IMR-90 (cell line): ENCODE data around the gene RPN1. TPM values are rescaled to one million over a fixed set of nuclear protein-coding genes. Genes with fewer than 3 reads are reported as not detected.

ENCODE experiments used
- ATAC-seq: fragments of 200-7000 bp; cut with Tn5 transposase; 2 replicates; pipeline ENCODE4 v1.9.1; 2020; ENCODE audit warnings: low read depth, mild to moderate bottlenecking, moderate library complexity
- BruUV-seq: library from RNA; stranded (reverse); fragments of 400-500 nt; replicated peaks from 2 replicates; lab custom pipeline; 2021; lab: Mats Ljungman, UMichigan
- CTCF ChIA-PET: fragments of 300-600 bp; formaldehyde crosslinking; extraction: SDS; loops from one replicate; lab custom pipeline; 2021; ENCODE audit warnings: antibody characterized with exemption; lab: Yijun Ruan, JAX
- POLR2A ChIA-PET: fragments of 300-600 bp; sonication (Branson Sonifier 250); formaldehyde crosslinking; loops from one replicate; lab custom pipeline; 2022; ENCODE audit warnings: antibody characterized with exemption; ENCODE audit not compliant: unreplicated experiment; lab: Charles Lee
- DNase-seq: peaks from one replicate; pipeline ENCODE4 v3.0.0; 2013
- H2AFZ ChIP-seq: replicated peaks from 2 replicates; pipeline ENCODE3; 2013; ENCODE audit warnings: low read length, mild to moderate bottlenecking; ENCODE audit not compliant: poor library complexity
- H2AK5ac ChIP-seq: 2 replicates; pipeline ENCODE4 v1.6.1; 2013; ENCODE audit warnings: low read depth, low read length, inconsistent platforms
- H2AK9ac ChIP-seq: replicated peaks from 2 replicates; pipeline ENCODE3; 2013; ENCODE audit warnings: mild to moderate bottlenecking, low read depth, low read length, moderate library complexity; ENCODE audit not compliant: poor library complexity
- H2BK120ac ChIP-seq: 2 replicates; pipeline ENCODE4 v1.6.1; 2013; ENCODE audit warnings: low read depth, low read length, inconsistent platforms
- H2BK15ac ChIP-seq: 3 replicates; pipeline ENCODE4 v1.6.1; 2013; ENCODE audit warnings: low read depth, low read length, inconsistent platforms
- H2BK20ac ChIP-seq: 2 replicates; pipeline ENCODE4 v1.6.1; 2013; ENCODE audit warnings: low read depth, mild to moderate bottlenecking, inconsistent platforms, low read length, moderate library complexity
- H2BK5ac ChIP-seq: 2 replicates; pipeline ENCODE4 v1.6.1; 2013; ENCODE audit warnings: mild to moderate bottlenecking, low read depth, low read length, inconsistent platforms; ENCODE audit not compliant: poor library complexity, severe bottlenecking
- H3K14ac ChIP-seq: replicated peaks from 2 replicates; pipeline ENCODE4 v1.6.1; 2013; ENCODE audit warnings: low read depth, low read length, inconsistent platforms
- H3K18ac ChIP-seq: 2 replicates; pipeline ENCODE4 v1.6.1; 2013; ENCODE audit warnings: low read depth, low read length, control low read depth
- H3K23ac ChIP-seq: 2 replicates; pipeline ENCODE4 v1.6.1; 2013; ENCODE audit warnings: low read depth, low read length, inconsistent platforms
- H3K27ac ChIP-seq: 2 replicates; pipeline ENCODE4 v1.5.1; 2013; ENCODE audit warnings: mild to moderate bottlenecking, control low read depth, low read length; ENCODE audit not compliant: insufficient read depth
- H3K27me3 ChIP-seq: 2 replicates; pipeline ENCODE4 v1.6.1; 2013; ENCODE audit warnings: low read length; ENCODE audit not compliant: control insufficient read depth, insufficient read depth
- H3K36me3 ChIP-seq: 2 replicates; pipeline ENCODE4 v1.6.1; 2013; ENCODE audit warnings: low read length, mixed read lengths; ENCODE audit not compliant: control insufficient read depth, insufficient read depth
- H3K4ac ChIP-seq: 2 replicates; pipeline ENCODE4 v1.6.1; 2013; ENCODE audit warnings: low read depth, low read length, inconsistent platforms
- H3K4me1 ChIP-seq: 2 replicates; pipeline ENCODE4 v1.6.1; 2013; ENCODE audit warnings: low read length, mixed read lengths; ENCODE audit not compliant: control insufficient read depth, insufficient read depth
- H3K4me2 ChIP-seq: 2 replicates; pipeline ENCODE4 v1.6.1; 2013; ENCODE audit warnings: low read depth, mild to moderate bottlenecking, control low read depth, low read length, moderate library complexity
- H3K4me3 ChIP-seq: 2 replicates; pipeline ENCODE4 v1.5.1; 2013; ENCODE audit warnings: low read depth, mild to moderate bottlenecking, control low read depth, low read length, moderate library complexity; ENCODE audit not compliant: insufficient read depth
- H3K56ac ChIP-seq: 2 replicates; pipeline ENCODE4 v1.6.1; 2013; ENCODE audit warnings: low read length, inconsistent platforms; ENCODE audit not compliant: insufficient read depth; ENCODE audit errors: extremely low read depth
- H3K79me1 ChIP-seq, 2 experiments: 2 replicates each; pipeline ENCODE4 v1.6.1; 2013; ENCODE audit warnings: low read length in 2 of 2, inconsistent platforms in 1 of 2, low read depth in 1 of 2
- H3K9ac ChIP-seq: 2 replicates; pipeline ENCODE4 v1.6.1; 2013; ENCODE audit warnings: low read depth, low read length, control low read depth
- H3K9me1 ChIP-seq: 2 replicates; pipeline ENCODE4 v1.6.1; 2013; ENCODE audit warnings: low read length, inconsistent platforms; ENCODE audit not compliant: insufficient read depth
- H3K9me3 ChIP-seq: 2 replicates; pipeline ENCODE4 v1.6.1; 2013; ENCODE audit warnings: low read length; ENCODE audit not compliant: control insufficient read depth, insufficient read depth
- H4K20me1 ChIP-seq: 2 replicates; pipeline ENCODE4 v1.6.1; 2013; ENCODE audit warnings: low read length, inconsistent platforms; ENCODE audit not compliant: insufficient read depth
- H4K5ac ChIP-seq: 2 replicates; pipeline ENCODE4 v1.6.1; 2013; ENCODE audit warnings: mild to moderate bottlenecking, low read depth, low read length, control low read depth
- H4K8ac ChIP-seq, 2 experiments: 2 replicates each; pipeline ENCODE4 v1.6.1; 2013; ENCODE audit warnings: low read depth in 2 of 2, low read length in 2 of 2, control low read depth in 1 of 2, inconsistent platforms in 1 of 2
- H4K91ac ChIP-seq: 2 replicates; pipeline ENCODE4 v1.6.1; 2013; ENCODE audit warnings: low read depth, low read length, inconsistent platforms; ENCODE audit not compliant: insufficient read depth
- CEBPB ChIP-seq: IDR thresholded peaks from 2 replicates; pipeline ENCODE4 v1.6.1; 2012; ENCODE audit warnings: low read depth, low read length, improper control_type of control experiment
- CHD1 ChIP-seq: IDR thresholded peaks from 2 replicates; pipeline ENCODE4 v1.6.1; 2012; ENCODE audit warnings: low read depth, low read length, improper control_type of control experiment
- MAFK ChIP-seq: IDR thresholded peaks from 2 replicates; pipeline ENCODE4 v1.6.1; 2012; ENCODE audit warnings: low read depth, low read length, improper control_type of control experiment
- MXI1 ChIP-seq: IDR thresholded peaks from 2 replicates; pipeline ENCODE4 v1.6.1; 2012; ENCODE audit warnings: low read depth, mild to moderate bottlenecking, low read length, moderate library complexity, borderline replicate concordance
- RCOR1 ChIP-seq: IDR thresholded peaks from 2 replicates; pipeline ENCODE4 v1.6.1; 2012; ENCODE audit warnings: mild to moderate bottlenecking, low read length, improper control_type of control experiment; ENCODE audit not compliant: insufficient replicate concordance
- WGBS, 2 experiments: methylation state at CpG; one replicate each; pipeline versions ENCODE4 v1.1.5 to v1.1.7; 2013; ENCODE audit warnings: missing lambda C conversion rate in 2 of 2; ENCODE audit not compliant: insufficient read length in 1 of 2; ENCODE audit errors: extremely low coverage in 2 of 2; 5-methylcytosine and 5-hydroxymethylcytosine counted together
- dilution Hi-C: fragments of 300-500 bp; cut with HindIII; formaldehyde crosslinking; loops from one replicate; pipeline ENCODE4 v1.14.3; 2018; ENCODE audit warnings: low sequenced_read_pairs; ENCODE audit not compliant: unreplicated experiment
- in situ Hi-C: fragments of 300-500 bp; cut with MboI; formaldehyde crosslinking; loops from 3 replicates; pipeline ENCODE4 v1.14.3; 2019; ENCODE audit warnings: low sequenced_read_pairs, inconsistent platforms, mixed read lengths
- intact Hi-C: fragments of 100-400 bp; cut with micrococcal nuclease; formaldehyde crosslinking; loops from 2 replicates; pipeline ENCODE4 v1.10.0; 2022
- polyA plus RNA-seq, 3 experiments: library from polyadenylated mRNA; depleted of rRNA; stranded (reverse); fragments of >200 nt; gene quantifications; 2 replicates each; pipeline ENCODE4 v1.2.3, GENCODE V29; 2012; ENCODE audit warnings: low replicate concordance in 1 of 3
- total RNA-seq: library from RNA; depleted of rRNA; stranded (reverse); fragments of >200 nt; gene quantifications from 2 replicates; pipeline ENCODE4 v1.2.3, GENCODE V29; 2012
- TF ChIP-seq, protein P1 (sequence below): conservative IDR thresholded peaks from 2 replicates; pipeline ENCODE4 v1.5.1; 2012; ENCODE audit warnings: mild to moderate bottlenecking, low read depth, low read length, improper control_type of control experiment

RPN1 gene
- total and polyA plus RNA-seq, 2 of the 4 experiments (the other 2 are of a cell fraction): 252 to 736 TPM

DNA sequence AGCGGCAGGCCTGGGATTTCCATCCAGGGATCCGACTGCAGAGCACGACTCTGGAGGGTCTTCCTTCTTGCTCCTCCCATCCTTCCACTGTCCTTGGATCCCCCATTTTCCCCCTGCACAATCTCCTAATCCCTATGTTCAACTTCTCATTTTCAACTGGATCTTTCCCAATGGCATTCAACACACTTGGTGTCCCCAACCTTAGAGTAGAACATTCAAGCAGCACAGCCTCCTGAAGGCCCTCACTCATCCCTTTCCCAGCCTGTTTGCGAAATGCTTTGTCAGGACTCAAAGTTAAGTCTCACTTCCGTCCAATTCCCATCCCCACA is 32.3 kb downstream of the RPN1 start:
- Histone ChIP-seq H3K9me1 (peaks cover 19% of the 10 kb centered on the region), H3K9ac (peak overlapping the region; percentile 84), H3K4me1 (peaks cover 14% of the 10 kb centered on the region), H3K23ac (peak overlapping the region; percentile 11), H2BK15ac (no peak overlapping the region), H3K36me3 (peaks cover 35% of the 10 kb centered on the region), H3K9me3 (no peaks in the 10 kb centered on the region), H3K56ac (no peak overlapping the region), H3K4me2 (peak overlapping the region; percentile 95), H3K79me1 (peaks cover 27 to 69% of the 10 kb centered on the region in 2 experiments), H3K14ac (peak overlapping the region; percentile 86; the same call in 1 of the 2 replicates), H3K27me3 (no peaks in the 10 kb centered on the region), H4K8ac (peak overlapping the region; percentile 80 to 92), H2AK5ac (peak overlapping the region; percentile 77; the same call in 1 of the 2 replicates), H2AFZ (peak overlapping the region; percentile 93), H3K18ac (no peak overlapping the region), H4K20me1 (peaks cover 3% of the 10 kb centered on the region; the same call in 1 of the 2 replicates), H3K27ac (peak overlapping the region; percentile 78; the same call in 1 of the 2 replicates), H3K4me3 (peak overlapping the region; percentile 66), H4K91ac (peak overlapping the region; percentile 63), H2BK5ac (peak overlapping the region; percentile 75), H3K4ac (peak overlapping the region; percentile 68), H4K5ac (peak overlapping the region; percentile 74), H2BK120ac (no peak overlapping the region), H2BK20ac (no peak overlapping the region), H2AK9ac (peak overlapping the region; percentile 90)
- no peak for DNase-seq
- in situ Hi-C loops: no loop called here
- 0 out of 2 replicates have a peak, but pooled peaks have one; percentile 16 for TF ChIP-seq CEBPB
- TF ChIP-seq MAFK: no peak
- TF ChIP-seq, protein P1, sequence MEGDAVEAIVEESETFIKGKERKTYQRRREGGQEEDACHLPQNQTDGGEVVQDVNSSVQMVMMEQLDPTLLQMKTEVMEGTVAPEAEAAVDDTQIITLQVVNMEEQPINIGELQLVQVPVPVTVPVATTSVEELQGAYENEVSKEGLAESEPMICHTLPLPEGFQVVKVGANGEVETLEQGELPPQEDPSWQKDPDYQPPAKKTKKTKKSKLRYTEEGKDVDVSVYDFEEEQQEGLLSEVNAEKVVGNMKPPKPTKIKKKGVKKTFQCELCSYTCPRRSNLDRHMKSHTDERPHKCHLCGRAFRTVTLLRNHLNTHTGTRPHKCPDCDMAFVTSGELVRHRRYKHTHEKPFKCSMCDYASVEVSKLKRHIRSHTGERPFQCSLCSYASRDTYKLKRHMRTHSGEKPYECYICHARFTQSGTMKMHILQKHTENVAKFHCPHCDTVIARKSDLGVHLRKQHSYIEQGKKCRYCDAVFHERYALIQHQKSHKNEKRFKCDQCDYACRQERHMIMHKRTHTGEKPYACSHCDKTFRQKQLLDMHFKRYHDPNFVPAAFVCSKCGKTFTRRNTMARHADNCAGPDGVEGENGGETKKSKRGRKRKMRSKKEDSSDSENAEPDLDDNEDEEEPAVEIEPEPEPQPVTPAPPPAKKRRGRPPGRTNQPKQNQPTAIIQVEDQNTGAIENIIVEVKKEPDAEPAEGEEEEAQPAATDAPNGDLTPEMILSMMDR: no peak
- no peak for TF ChIP-seq MXI1
- TF ChIP-seq RCOR1: no peak
- no peak for TF ChIP-seq CHD1
- no peak for ATAC-seq
- dilution Hi-C loops: no loop called here
- ChIA-PET POLR2A (no interaction called here), CTCF (interaction anchor here (0.7 to 1.4 kb wide), 4 partner anchors 12 to 63 kb away, joined by 4 to 6 read pairs (median 5); no protein-coding TSS in a partner anchor)
- intact Hi-C loops: no loop called here
- WGBS, 2 experiments: 67% methylated on average over 1 of the region's 5 CpGs; no CpG with 5 or more reads in 1 of the 2 experiments
- no TSS peak for BruUV-seq
